HAP-1 (cell line): Measurements from ENCODE around the gene FGF22.
A peak's percentile ranks its signal among the peaks of the same experiment; 100 is the strongest.
"Not testable (repeated sequence)": the region's sequence is repeated elsewhere in the genome, so short reads cannot be mapped to it uniquely, and the experiment has no call there.

Experiments used
- DNase-seq, 2 experiments: peaks; one replicate each; pipeline ENCODE4 v3.0.0-alpha.2; 2016 to 2020; ENCODE audit warnings: low spot score in 2 of 2
- H3K27me3 ChIP-seq: fragments of 250-450 bp; sonication (Bioruptor Pico); 2 replicates; pipeline ENCODE4 v1.5.1; 2020; ENCODE audit warnings: low read depth, mild to moderate bottlenecking, moderate library complexity
- H3K36me3 ChIP-seq: fragments of 250-450 bp; sonication (Bioruptor Pico); replicated peaks from 2 replicates; pipeline ENCODE4 v1.5.1; 2020; ENCODE audit warnings: mild to moderate bottlenecking
- H3K4me1 ChIP-seq: fragments of 250-450 bp; sonication (Bioruptor Pico); 2 replicates; pipeline ENCODE4 v1.5.1; 2020; ENCODE audit warnings: mild to moderate bottlenecking
- H3K4me3 ChIP-seq: fragments of 250-450 bp; sonication (Bioruptor Pico); 2 replicates; pipeline ENCODE4 v1.5.1; 2020; ENCODE audit warnings: mild to moderate bottlenecking, moderate library complexity
- H3K9me3 ChIP-seq: fragments of 250-450 bp; sonication (Bioruptor Pico); 2 replicates; pipeline ENCODE4 v1.5.1; 2020; ENCODE audit warnings: mild to moderate bottlenecking, moderate library complexity
- in situ Hi-C: fragments of 300-500 bp; cut with MboI; formaldehyde crosslinking; loops from 3 replicates; pipeline ENCODE4 v1.14.3; 2020; ENCODE audit warnings: low sequenced_read_pairs, inconsistent platforms, mixed read lengths

FGF22 gene

DNA sequence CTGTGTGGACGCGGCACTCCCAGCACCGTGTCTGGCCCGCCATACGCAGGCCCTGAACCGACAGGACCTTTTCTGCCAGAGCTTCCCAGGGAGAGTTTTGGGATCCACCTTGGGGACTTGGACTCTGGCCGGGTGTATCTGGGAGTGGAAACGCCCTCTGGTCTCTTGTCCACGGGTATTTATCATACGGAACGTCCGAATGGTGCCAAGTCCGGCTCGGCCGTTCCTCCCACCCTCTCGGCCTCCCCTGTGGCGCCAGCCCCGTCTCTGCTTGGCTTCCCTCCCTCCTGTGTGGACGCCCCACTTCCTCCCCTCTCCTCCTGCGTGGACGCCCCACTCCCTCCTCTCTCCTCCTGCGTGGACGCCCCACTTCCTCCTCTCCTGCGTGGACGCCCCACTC is 37.9 kb upstream of the FGF22 start:
- H3K27me3 ChIP-seq, result no peaks in the 10 kb centered on the region
- no peaks in the 10 kb centered on the region for H3K36me3 ChIP-seq
- DNase-seq, result no peak
- in situ Hi-C loops, result no loop called here
- peaks cover 3% of the 10 kb centered on the region; the same call in 1 of the 2 replicates for H3K9me3 ChIP-seq
- H3K4me1 ChIP-seq, result no peaks in the 10 kb centered on the region
- H3K4me3 ChIP-seq, result no peak overlapping the region

DNA sequence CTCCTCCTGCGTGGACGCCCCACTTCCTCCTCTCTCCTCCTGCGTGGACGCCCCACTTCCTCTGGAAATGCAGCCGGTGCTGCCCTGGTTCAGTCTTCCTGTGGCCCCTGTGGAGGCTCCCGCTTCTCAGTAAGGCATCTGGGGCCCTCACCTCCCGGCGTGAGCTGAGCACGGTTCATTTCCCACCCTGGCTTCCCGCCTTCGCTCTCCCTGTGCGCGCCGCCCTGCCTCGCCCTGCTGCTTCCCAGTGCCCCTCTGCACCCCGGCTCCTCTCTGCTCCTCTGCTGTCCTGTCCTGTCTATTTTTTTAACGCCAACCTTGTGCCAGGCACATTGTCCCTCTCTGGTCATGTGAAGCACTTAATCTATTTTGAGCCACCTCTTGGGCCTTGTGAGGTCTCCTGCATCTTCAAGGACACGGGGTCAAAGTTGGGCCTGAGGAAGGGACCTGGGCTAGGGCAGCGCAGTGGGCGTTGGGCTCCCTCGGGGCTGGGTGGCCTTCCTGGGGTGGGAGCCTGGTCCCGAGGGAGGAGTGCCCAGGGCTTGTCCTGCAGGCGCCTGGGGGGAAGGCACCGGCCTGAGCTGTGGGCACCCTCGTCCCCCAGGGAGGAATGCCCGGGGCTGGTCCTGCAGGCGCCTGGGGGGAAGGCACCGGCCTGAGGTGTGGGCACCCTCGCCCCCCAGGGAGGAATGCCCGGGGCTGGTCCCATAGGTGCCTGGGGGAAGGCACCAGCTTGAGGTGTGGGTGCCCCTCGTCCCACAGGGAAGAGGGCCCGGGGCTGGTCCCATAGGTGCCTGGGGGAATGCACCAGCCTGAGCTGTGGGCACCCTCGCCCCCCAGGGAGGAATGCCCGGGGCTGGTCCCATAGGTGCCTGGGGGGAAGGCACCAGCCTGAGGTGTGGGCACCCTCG is 37.0 kb upstream of the FGF22 start:
- in situ Hi-C loops, result no loop called here
- no peaks in the 10 kb centered on the region for H3K27me3 ChIP-seq
- no peak overlapping the region for H3K4me3 ChIP-seq
- peaks cover 3% of the 10 kb centered on the region; the same call in 1 of the 2 replicates for H3K9me3 ChIP-seq
- no peaks in the 10 kb centered on the region for H3K4me1 ChIP-seq
- H3K36me3 ChIP-seq, result no peaks in the 10 kb centered on the region
- DNase-seq, result no peak

DNA sequence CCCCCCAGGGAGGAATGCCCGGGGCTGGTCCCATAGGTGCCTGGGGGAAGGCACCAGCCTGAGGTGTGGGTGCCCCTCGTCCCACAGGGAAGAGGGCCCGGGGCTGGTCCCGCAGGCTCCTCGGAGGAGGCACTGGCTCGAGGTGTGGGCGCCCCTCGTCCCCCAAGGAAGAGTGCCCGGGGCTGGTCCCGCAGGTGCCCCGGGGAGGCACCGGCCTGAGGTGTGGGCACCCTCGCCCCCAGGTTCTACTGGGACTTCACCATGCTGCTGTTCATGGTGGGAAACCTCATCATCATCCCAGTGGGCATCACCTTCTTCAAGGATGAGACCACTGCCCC is 36.4 kb upstream of the FGF22 start:
- H3K36me3 ChIP-seq, H3K4me1 ChIP-seq, H3K27me3 ChIP-seq, H3K4me3 ChIP-seq, DNase-seq, H3K9me3 ChIP-seq, in situ Hi-C loops: not testable (repeated sequence)

DNA sequence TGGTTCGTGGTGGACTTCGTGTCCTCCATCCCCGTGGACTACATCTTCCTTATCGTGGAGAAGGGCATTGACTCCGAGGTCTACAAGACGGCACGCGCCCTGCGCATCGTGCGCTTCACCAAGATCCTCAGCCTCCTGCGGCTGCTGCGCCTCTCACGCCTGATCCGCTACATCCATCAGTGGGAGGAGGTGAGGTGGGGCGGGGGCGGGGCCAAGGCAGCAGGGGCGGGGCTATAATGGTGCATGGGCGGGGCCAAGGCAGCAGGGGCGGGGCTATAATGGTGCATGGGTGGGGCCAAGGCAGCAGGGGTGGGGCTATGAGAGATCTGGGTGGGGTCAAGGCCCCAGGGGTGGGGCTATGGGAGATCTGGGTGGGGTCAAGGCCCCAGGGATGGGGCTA is 35.9 kb upstream of the FGF22 start:
- H3K27me3 ChIP-seq, H3K9me3 ChIP-seq, in situ Hi-C loops, H3K4me1 ChIP-seq, DNase-seq, H3K36me3 ChIP-seq, H3K4me3 ChIP-seq: not testable (repeated sequence)

DNA sequence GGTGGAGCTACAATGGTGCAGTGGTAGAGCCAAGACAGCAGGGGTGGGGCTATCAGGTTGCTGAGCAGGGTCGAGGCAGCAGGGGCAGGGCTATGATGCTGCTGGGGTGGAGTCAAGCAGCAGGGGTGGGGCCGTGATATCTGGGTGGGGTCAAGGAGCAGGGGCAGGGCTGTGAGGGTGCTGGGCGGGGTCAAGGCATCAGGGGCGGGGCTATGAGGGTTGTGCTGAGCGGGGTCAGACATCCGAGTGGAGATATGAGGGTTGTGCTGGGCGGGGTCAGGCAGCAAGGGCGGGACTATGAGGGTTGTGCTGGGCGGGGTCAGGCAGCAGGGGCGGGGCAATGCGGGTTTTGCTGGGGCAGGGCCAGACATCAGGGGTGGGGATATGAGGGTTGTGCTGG is 35.3 kb upstream of the FGF22 start:
- H3K36me3 ChIP-seq, result no peaks in the 10 kb centered on the region
- DNase-seq, result peak in 1 of 2 experiments; percentile 57
- no peaks in the 10 kb centered on the region for H3K27me3 ChIP-seq
- H3K4me3 ChIP-seq, result no peak overlapping the region
- peaks cover 3% of the 10 kb centered on the region; the same call in 1 of the 2 replicates for H3K9me3 ChIP-seq
- no peaks in the 10 kb centered on the region for H3K4me1 ChIP-seq
- in situ Hi-C loops, result no loop called here

DNA sequence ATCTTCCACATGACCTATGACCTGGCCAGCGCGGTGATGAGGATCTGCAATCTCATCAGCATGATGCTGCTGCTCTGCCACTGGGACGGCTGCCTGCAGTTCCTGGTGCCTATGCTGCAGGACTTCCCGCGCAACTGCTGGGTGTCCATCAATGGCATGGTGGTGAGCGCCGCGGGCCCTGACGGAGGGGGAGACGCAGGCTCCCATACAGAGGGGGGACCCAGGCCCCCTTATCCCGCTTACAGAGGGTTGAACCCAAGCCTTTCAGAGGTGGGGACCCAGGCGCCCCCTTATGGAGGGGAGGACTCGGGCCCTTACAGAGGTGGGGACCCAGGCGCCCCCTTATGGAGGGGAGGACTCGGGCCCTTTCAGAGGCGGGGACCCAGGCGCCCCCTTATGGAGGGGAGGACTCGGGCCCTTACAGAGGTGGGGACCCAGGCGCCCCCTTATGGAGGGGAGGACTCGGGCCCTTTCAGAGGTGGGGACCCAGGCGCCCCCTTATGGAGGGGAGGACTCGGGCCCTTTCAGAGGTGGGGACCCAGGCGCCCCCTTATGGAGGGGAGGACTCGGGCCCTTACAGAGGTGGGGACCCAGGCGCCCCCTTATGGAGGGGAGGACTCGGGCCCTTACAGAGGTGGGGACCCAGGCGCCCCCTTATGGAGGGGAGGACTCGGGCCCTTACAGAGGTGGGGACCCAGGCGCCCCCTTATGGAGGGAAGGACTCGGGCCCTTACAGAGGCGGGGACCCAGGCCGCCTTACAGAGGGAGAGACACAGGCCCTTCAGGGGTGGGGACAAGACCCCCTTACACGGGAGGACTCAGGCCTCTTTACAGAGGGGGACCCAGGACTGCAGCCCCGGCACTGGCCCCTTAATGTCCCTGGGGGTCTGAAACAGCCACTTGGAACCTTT is 34.4 kb upstream of the FGF22 start:
- in situ Hi-C loops, result not testable (repeated sequence)

DNA sequence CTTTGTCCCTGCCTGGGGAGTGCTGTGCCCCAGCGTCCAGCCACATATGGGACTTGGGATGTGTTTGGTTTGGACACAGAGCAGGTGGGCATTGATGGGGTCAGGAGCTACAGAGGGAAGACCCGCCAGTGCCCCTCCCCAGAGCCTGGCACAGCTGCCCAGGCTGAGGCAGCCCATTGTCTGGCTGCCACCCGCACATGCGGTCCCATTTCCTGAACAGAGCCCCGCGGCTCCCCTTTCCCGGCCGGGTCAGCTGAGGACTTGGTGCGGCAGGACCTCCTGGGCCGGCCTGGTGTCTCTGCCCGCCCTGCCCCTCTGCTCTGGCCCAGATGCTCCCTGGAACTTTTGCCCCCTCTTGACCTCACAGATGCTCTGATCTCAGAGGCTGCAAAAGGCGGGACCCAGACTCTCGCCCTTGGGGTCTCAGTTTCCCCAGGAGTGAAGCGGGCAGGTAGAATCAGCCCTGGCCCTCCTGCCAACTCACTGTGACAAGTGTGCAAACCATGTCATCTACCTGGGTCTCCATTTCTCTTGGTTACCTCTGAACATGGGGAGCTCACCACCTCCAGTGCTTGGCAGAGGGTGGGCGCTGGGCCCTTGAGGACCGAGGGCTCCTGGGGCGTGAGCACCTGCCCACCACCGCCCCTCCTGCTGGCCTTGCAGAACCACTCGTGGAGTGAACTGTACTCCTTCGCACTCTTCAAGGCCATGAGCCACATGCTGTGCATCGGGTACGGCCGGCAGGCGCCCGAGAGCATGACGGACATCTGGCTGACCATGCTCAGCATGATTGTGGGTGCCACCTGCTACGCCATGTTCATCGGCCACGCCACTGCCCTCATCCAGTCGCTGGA is 32.2 kb upstream of the FGF22 start:
- no peak overlapping the region for H3K4me3 ChIP-seq
- no peaks in the 10 kb centered on the region for H3K27me3 ChIP-seq
- 0 out of 2 replicates have a peak, but pooled peaks cover 3% of the 10 kb centered on the region for H3K36me3 ChIP-seq
- in situ Hi-C loops, result no loop called here
- no peak for DNase-seq
- H3K9me3 ChIP-seq, result peaks cover 3% of the 10 kb centered on the region; the same call in 1 of the 2 replicates
- H3K4me1 ChIP-seq, result no peaks in the 10 kb centered on the region

More for the DNA sequence above, 34.4 kb upstream of the FGF22 start:
- H3K4me1 ChIP-seq, DNase-seq, H3K4me3 ChIP-seq, H3K27me3 ChIP-seq, H3K9me3 ChIP-seq, H3K36me3 ChIP-seq: not testable (repeated sequence)

DNA sequence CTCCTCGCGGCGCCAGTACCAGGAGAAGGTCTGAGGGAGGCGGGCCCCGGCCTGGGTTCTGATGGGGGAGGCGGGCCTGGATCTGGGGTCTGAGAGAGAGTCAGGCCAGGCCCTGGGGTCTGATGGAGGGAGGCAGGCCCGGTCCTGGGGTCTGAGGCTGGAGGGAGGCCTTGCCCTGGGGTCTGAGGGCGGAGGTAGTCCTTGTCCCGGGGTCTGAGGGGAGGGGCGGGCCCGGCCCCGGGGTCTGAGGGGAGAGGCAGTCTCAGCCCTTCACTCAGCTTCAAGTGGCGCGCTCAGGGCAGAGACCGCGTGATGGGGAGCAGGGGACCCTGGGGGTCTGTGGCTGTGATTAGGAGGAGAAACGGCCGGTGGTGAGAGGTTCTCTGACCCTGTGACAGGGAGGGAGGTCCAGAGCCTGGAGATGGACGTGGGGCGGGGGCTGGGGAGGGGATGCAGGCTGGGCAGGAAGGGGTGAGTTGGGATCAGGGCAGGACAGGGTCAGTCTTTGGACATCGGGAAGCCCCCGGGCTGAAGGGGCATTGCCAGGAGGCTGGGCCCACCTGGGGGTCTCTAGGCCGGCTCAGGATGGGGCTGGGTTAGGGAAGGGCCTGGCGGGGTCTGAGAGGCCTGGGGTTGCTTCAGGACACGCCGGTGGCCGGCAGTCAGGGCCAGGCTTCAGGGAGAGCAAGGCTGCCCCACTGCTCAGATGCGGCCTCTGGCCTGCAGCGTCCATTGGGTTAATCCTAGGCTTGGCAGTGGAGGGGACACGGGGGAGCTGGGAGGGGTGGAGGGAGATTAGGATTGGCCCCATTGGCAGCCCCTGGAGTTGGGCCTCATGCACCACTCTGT is 31.3 kb upstream of the FGF22 start:
- H3K4me3 ChIP-seq, result no peak overlapping the region
- no peaks in the 10 kb centered on the region for H3K4me1 ChIP-seq
- DNase-seq, result no peak
- H3K36me3 ChIP-seq, result 0 out of 2 replicates have a peak, but pooled peaks cover 3% of the 10 kb centered on the region
- peaks cover 3% of the 10 kb centered on the region; the same call in 1 of the 2 replicates for H3K9me3 ChIP-seq
- no peaks in the 10 kb centered on the region for H3K27me3 ChIP-seq
- in situ Hi-C loops, result no loop called here

DNA sequence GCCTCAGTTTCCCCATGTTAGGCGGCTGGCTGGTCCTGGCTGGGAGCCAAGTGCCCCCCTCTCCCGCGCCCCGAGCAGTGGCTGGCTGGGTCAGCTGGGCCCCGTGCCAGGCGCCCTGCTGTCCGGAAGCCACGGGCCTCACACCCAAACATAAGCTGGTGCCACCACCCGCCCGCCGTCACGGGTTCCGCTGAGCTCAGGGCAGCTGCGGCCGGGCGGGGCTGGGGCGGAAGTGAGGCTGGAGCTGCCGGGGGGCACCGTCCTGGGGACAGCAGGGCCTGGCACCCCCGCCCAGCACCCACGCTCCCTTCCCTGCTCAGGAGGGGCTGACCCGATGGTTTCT is 30.7 kb upstream of the FGF22 start:
- DNase-seq, result no peak
- Histone ChIP-seq H3K4me1 (no peaks in the 10 kb centered on the region), H3K9me3 (peaks cover 3% of the 10 kb centered on the region; the same call in 1 of the 2 replicates), H3K4me3 (no peak overlapping the region), H3K36me3 (peaks cover 3% of the 10 kb centered on the region; the same call in 1 of the 2 replicates), H3K27me3 (no peaks in the 10 kb centered on the region)
- in situ Hi-C loops, result no loop called here

DNA sequence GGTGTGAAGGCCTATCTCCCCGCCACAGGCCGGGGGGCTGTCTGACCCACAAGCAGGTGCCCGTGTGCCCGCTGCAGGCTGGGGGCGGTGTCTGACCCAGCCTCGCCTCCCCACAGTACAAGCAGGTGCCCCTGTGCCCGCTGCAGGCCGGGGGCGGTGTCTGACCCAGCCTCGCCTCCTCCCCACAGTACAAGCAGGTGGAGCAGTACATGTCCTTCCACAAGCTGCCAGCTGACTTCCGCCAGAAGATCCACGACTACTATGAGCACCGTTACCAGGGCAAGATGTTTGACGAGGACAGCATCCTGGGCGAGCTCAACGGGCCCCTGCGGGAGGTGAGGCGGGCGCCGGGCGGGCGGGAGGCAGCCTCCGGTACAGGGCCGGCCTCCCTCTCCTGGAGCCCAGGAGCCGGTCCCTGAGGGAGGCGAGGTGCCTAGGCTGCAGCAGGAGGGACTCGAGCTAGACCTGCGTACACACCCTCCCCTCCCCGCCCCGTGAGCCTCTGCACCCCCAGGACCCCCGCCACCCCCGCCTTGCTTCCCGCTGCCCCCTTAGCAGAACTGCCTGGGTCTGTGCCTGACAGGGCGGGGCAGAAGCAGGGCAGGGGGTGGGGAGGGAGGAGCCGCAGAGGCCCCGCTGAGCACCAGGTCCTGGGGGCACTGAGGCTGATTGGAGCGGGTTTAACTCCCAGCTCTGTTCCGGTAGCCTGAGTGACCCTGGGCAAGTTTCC is 29.4 kb upstream of the FGF22 start:
- DNase-seq, result no peak
- in situ Hi-C loops, result no loop called here
- peaks cover 3% of the 10 kb centered on the region; the same call in 1 of the 2 replicates for H3K9me3 ChIP-seq
- H3K4me3 ChIP-seq, result no peak overlapping the region
- peaks cover 13% of the 10 kb centered on the region for H3K36me3 ChIP-seq
- H3K4me1 ChIP-seq, result no peaks in the 10 kb centered on the region
- H3K27me3 ChIP-seq, result no peaks in the 10 kb centered on the region

DNA sequence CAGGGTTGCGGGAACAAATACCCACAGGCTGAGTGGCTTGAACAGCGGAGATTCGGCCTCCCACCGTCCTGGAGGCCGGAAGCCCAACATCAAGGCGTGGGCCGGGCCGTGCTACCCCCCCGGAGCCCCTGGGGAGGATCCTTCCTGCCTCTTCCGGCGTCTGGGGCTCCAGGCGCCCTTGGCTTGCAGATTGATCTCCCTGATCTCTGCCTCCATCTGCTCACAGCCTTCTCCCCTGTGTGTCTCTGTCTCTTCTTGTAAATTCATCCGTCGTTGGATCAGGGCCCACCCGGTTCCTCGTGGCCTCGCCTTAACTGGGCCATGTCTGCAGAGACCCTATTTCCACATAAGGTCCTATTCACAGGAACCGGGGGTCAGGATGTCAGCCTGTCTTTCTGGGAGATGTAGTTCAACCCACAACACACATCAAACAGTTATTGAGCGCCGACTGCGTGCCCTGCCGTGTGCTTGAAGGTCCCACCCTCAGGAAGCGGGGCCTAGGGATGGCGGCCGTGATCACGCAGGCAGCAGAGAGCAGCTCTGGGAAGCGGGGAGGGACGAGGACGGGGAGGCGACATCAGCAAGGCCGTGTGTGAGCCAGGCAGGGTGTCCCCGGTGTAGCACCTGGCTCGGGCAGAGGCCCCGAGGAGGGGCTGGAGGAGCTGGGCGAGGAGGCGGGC is 28.7 kb upstream of the FGF22 start:
- Histone ChIP-seq H3K4me1 (no peaks in the 10 kb centered on the region), H3K36me3 (peaks cover 13% of the 10 kb centered on the region), H3K9me3 (peaks cover under 1% of the 10 kb centered on the region; the same call in 1 of the 2 replicates), H3K27me3 (no peaks in the 10 kb centered on the region), H3K4me3 (no peak overlapping the region)
- DNase-seq, result no peak
- in situ Hi-C loops, result no loop called here

DNA sequence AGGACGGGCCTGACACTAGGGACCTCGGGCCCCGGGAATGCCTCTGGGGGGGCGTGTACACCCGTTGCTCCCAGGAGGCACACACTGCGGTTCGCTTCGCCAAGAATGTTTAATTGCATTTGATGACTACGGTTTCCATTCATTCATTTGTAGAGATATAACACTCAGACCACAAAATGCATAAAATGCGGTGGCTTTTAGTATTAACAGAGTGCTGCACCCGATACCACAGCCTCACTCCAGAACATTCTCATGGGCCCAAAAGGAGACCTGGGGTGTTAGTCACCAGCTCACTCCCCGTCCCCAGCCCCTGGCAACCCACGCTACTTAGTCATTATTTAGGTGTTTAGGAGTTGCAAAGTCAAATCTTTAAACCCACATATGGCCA is 28.2 kb upstream of the FGF22 start:
- in situ Hi-C loops, result no loop called here
- Histone ChIP-seq H3K36me3 (peaks cover 13% of the 10 kb centered on the region), H3K9me3 (no peaks in the 10 kb centered on the region), H3K4me3 (no peak overlapping the region), H3K4me1 (no peaks in the 10 kb centered on the region), H3K27me3 (no peaks in the 10 kb centered on the region)
- no peak for DNase-seq
